OCI-LY7 (cell line): ENCODE results near the gene RAPGEF2. TPM values are rescaled to one million over a fixed set of nuclear protein-coding genes. Genes with fewer than 3 reads are reported as not detected.

Experiments
- BruUV-seq: library from RNA; stranded (reverse); fragments of 400-500 nt; replicated peaks from 2 replicates; lab custom pipeline; 2021; lab: Mats Ljungman, UMichigan
- CTCF ChIA-PET: fragments of 300-600 bp; sonication (Branson Sonifier 250); formaldehyde crosslinking; loops from one replicate; lab custom pipeline; 2022; ENCODE audit warnings: antibody characterized with exemption; ENCODE audit not compliant: unreplicated experiment; lab: Charles Lee
- POLR2A ChIA-PET: fragments of 300-600 bp; sonication (Branson Sonifier 250); formaldehyde crosslinking; loops from one replicate; lab custom pipeline; 2022; ENCODE audit warnings: antibody characterized with exemption; lab: Charles Lee
- DNase-seq: peaks from one replicate; pipeline ENCODE4 v3.0.0-alpha.2; 2015; ENCODE audit warnings: low spot score
- H2AFZ ChIP-seq: fragments of 200-600 bp; sonication (generic), shearing (Covaris generic); 2 replicates; pipeline ENCODE4 v1.6.1; 2014; ENCODE audit warnings: mild to moderate bottlenecking, antibody characterized with exemption, low read length, moderate library complexity
- H3K27ac ChIP-seq: fragments of 200-600 bp; sonication (generic); 2 replicates; pipeline ENCODE4 v1.5.1; 2014; ENCODE audit warnings: mixed run types, low read depth, mild to moderate bottlenecking, moderate library complexity, low read length, inconsistent platforms; ENCODE audit not compliant: poor library complexity, severe bottlenecking
- H3K36me3 ChIP-seq: fragments of 200-600 bp; sonication (generic); 2 replicates; pipeline ENCODE4 v1.6.1; 2014; ENCODE audit warnings: mild to moderate bottlenecking, antibody characterized with exemption, low read length, moderate library complexity, mixed read lengths; ENCODE audit not compliant: insufficient read depth
- H3K4me1 ChIP-seq: fragments of 200-600 bp; sonication (generic); 2 replicates; pipeline ENCODE4 v1.5.1; 2014; ENCODE audit warnings: mild to moderate bottlenecking, low read length; ENCODE audit not compliant: insufficient read depth, poor library complexity, severe bottlenecking
- H3K4me2 ChIP-seq: fragments of 200-600 bp; sonication (generic); 2 replicates; pipeline ENCODE4 v1.6.1; 2014; ENCODE audit warnings: mild to moderate bottlenecking, low read length
- H3K4me3 ChIP-seq: fragments of 200-600 bp; sonication (generic); 2 replicates; pipeline ENCODE4 v1.5.1; 2014; ENCODE audit warnings: mild to moderate bottlenecking, low read depth, low read length; ENCODE audit not compliant: poor library complexity, severe bottlenecking
- H3K79me2 ChIP-seq: fragments of 200-600 bp; sonication (generic); 2 replicates; pipeline ENCODE4 v1.6.1; 2016; ENCODE audit warnings: low read depth, mild to moderate bottlenecking, low read length, moderate library complexity, mixed read lengths; ENCODE audit not compliant: insufficient read depth
- H3K9me2 ChIP-seq: fragments of 200-600 bp; sonication (generic); 2 replicates; pipeline ENCODE4 v1.6.1; 2016; ENCODE audit warnings: mild to moderate bottlenecking, low read length, mixed read lengths; ENCODE audit not compliant: insufficient read depth
- H3K9me3 ChIP-seq: fragments of 200-600 bp; sonication (generic); 2 replicates; pipeline ENCODE4 v1.6.1; 2014; ENCODE audit warnings: mild to moderate bottlenecking, mixed run types, low read length, mixed read lengths
- H4K20me1 ChIP-seq: fragments of 200-600 bp; sonication (generic); 2 replicates; pipeline ENCODE4 v1.6.1; 2014; ENCODE audit warnings: mild to moderate bottlenecking, antibody characterized with exemption, low read length, moderate library complexity, mixed read lengths; ENCODE audit not compliant: insufficient read depth
- EZH2phosphoT487 ChIP-seq: fragments of 200-600 bp; sonication (generic); IDR thresholded peaks from 2 replicates; pipeline ENCODE4 v1.6.1; 2018; ENCODE audit warnings: low read depth, borderline replicate concordance, mild to moderate bottlenecking, mixed run types, antibody characterized with exemption, low read length, moderate library complexity, mixed read lengths
- intact Hi-C: fragments of 100-400 bp; cut with micrococcal nuclease; formaldehyde crosslinking; loops from one replicate; pipeline ENCODE4 v1.10.0; 2022; ENCODE audit not compliant: unreplicated experiment
- total RNA-seq, 2 experiments: library from RNA; depleted of rRNA in 1 of 2; stranded (reverse); fragments of >200 nt in 1 of 2; shearing (Covaris generic) in 1 of 2; gene quantifications; 2 replicates each; pipeline ENCODE4 v1.2.3, GENCODE V29; 2014 to 2022
- TF ChIP-seq, protein P1 (sequence below): fragments of 200-600 bp; sonication (generic); conservative IDR thresholded peaks from 2 replicates; pipeline ENCODE4 v1.5.1; 2014; ENCODE audit warnings: mild to moderate bottlenecking, antibody characterized with exemption, low read length, moderate library complexity, mixed read lengths

The RAPGEF2 gene
- total RNA-seq, 2 experiments from 2014 or later, result 4.6 to 6.5 TPM

DNA sequence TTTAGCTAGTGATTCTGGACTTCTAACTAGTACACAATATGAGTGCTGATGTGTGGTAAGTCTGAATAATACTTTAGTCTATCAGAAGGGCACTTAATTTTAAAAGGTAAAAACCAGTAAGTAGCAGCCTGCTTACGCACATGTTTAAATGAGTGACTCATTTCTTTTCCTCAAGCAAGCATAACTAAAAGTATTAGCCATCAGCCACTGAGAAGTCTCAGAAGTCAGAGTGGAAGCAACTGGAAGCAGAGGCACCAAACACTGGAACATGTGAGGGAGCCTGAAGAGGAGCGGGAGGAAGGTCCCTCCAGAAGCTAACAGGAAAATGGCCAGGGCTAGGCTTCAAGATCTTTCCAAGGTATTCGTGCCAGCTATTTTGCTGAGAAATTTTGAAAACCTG, 257.7 kb downstream of the RAPGEF2 start:
- H3K79me2 ChIP-seq, result no peaks in the 10 kb centered on the region
- DNase-seq, result no peak
- H3K27ac ChIP-seq, result no peak overlapping the region
- no peaks in the 10 kb centered on the region for H3K4me1 ChIP-seq
- BruUV-seq, result no TSS peak
- H3K4me2 ChIP-seq, result no peak overlapping the region
- H3K9me3 ChIP-seq, result no peaks in the 10 kb centered on the region
- H4K20me1 ChIP-seq, result no peaks in the 10 kb centered on the region
- CTCF ChIA-PET, result no interaction called here
- no peaks in the 10 kb centered on the region for H3K9me2 ChIP-seq
- POLR2A ChIA-PET, result no interaction called here
- H3K4me3 ChIP-seq, result no peak overlapping the region
- no peak for TF ChIP-seq EZH2phosphoT487
- TF ChIP-seq, protein P1, sequence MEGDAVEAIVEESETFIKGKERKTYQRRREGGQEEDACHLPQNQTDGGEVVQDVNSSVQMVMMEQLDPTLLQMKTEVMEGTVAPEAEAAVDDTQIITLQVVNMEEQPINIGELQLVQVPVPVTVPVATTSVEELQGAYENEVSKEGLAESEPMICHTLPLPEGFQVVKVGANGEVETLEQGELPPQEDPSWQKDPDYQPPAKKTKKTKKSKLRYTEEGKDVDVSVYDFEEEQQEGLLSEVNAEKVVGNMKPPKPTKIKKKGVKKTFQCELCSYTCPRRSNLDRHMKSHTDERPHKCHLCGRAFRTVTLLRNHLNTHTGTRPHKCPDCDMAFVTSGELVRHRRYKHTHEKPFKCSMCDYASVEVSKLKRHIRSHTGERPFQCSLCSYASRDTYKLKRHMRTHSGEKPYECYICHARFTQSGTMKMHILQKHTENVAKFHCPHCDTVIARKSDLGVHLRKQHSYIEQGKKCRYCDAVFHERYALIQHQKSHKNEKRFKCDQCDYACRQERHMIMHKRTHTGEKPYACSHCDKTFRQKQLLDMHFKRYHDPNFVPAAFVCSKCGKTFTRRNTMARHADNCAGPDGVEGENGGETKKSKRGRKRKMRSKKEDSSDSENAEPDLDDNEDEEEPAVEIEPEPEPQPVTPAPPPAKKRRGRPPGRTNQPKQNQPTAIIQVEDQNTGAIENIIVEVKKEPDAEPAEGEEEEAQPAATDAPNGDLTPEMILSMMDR, result no peak
- no peaks in the 10 kb centered on the region for H3K36me3 ChIP-seq
- intact Hi-C loops, result no loop called here
- H2AFZ ChIP-seq, result no peak overlapping the region

DNA sequence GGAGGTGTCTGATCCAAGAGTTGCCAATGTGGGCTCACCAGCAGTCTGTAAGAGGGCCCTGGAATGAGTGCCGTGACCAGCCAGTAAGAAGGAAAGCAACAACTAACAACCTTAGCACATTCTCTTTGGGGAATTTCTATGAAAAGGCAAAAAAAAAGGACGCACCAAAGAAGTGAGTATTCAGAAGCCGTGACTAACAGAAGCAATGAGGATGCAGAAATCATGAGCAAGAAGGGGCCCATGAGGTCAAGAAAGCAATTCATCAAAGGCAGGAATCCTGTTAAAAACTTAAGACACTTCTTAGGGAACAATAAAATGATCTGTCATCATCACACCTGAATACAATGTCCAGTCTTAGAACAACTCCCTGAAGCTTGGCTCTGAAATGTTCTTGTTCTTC, 260.5 kb downstream of the RAPGEF2 start:
- ChIA-PET CTCF (no interaction called here), POLR2A (interaction anchor here (1.1 kb wide), 1 partner anchor 11 kb away, joined by 3 read pairs; no protein-coding TSS in a partner anchor)
- no peaks in the 10 kb centered on the region for H3K79me2 ChIP-seq
- no peak overlapping the region for H3K4me3 ChIP-seq
- no peak for DNase-seq
- BruUV-seq, result no TSS peak
- H3K4me1 ChIP-seq, result no peaks in the 10 kb centered on the region
- no peaks in the 10 kb centered on the region for H3K9me3 ChIP-seq
- H3K36me3 ChIP-seq, result no peaks in the 10 kb centered on the region
- no peak overlapping the region for H2AFZ ChIP-seq
- intact Hi-C loops, result no loop called here
- TF ChIP-seq EZH2phosphoT487, result no peak
- TF ChIP-seq, protein P1, result no peak
- H3K9me2 ChIP-seq, result no peaks in the 10 kb centered on the region
- no peaks in the 10 kb centered on the region for H4K20me1 ChIP-seq
- H3K4me2 ChIP-seq, result no peak overlapping the region
- no peak overlapping the region for H3K27ac ChIP-seq

DNA sequence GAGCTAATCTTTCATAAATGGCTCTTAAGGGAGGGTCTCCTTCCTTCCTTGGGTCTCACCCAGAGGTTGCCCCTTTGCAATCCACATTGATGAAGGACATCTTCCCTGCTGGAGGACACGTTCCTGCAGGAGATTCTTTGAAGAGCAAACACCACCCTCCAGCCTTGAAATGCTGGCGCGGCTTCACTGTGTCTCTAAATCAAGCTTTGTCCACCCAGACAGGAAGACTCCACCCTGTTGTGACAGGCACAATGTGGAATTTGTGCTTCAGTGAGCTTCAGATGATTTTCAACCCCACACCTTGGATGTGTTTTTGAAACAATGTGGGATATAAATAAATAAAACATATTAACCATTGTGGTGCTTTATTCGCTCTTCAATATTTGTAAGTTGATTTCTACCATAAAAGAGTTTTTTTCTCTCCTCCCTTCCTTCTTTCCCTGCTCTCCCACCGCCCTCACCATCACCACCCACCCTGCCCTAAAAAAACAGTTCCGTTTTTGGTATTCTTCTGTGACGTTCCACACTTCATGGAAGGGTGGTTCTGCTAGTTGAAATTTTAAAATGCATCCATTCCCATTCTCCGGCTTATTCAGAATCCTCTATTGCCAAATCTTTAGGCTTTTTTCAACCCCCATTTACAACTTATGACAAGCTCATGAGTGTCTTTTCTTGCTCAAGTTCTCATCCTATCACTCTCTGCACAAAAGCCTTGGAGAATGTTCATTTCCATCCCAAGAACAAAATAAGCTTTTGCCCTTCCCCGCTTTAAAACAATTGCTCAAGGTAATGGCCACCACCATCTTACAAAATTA, 264.3 kb downstream of the RAPGEF2 start:
- BruUV-seq, result no TSS peak
- intact Hi-C loops, result no loop called here
- Histone ChIP-seq H2AFZ (no peak overlapping the region), H4K20me1 (no peaks in the 10 kb centered on the region), H3K4me1 (no peaks in the 10 kb centered on the region), H3K4me2 (no peak overlapping the region), H3K79me2 (no peaks in the 10 kb centered on the region), H3K27ac (no peak overlapping the region), H3K36me3 (no peaks in the 10 kb centered on the region), H3K4me3 (no peak overlapping the region), H3K9me2 (no peaks in the 10 kb centered on the region), H3K9me3 (no peaks in the 10 kb centered on the region)
- no peak for DNase-seq
- TF ChIP-seq, protein P1, result no peak
- no peak for TF ChIP-seq EZH2phosphoT487
- ChIA-PET POLR2A (no interaction called here), CTCF (interaction anchor here (0.6 kb wide), 1 partner anchor 845 kb away, joined by 3 read pairs; no protein-coding TSS in a partner anchor)
